GM15510 (cell line): Measurements from ENCODE around the gene XXYLT1.

Experiments
- POLR2A ChIP-seq: IDR thresholded peaks from 3 replicates; pipeline ENCODE4 v1.6.1; 2011; ENCODE audit warnings: borderline replicate concordance; ENCODE audit not compliant: insufficient read length; ENCODE audit errors: extremely low read depth

The XXYLT1 gene

GRCh38 chr3:195093731-195094130 is 177.2 kb downstream of the XXYLT1 start:
- no peak for TF ChIP-seq POLR2A

- no peak for TF ChIP-seq POLR2A
Measured at GRCh38 chr3:195087328-195087727, 183.6 kb downstream of the XXYLT1 start.

GRCh38 chr3:195086885-195087284 is 184.1 kb downstream of the XXYLT1 start:
- no peak for TF ChIP-seq POLR2A

GRCh38 chr3:195086341-195086740 is 184.6 kb downstream of the XXYLT1 start:
- TF ChIP-seq POLR2A = no peak

- no peak for TF ChIP-seq POLR2A
Measured at GRCh38 chr3:195085356-195086130, 185.4 kb downstream of the XXYLT1 start.

- TF ChIP-seq POLR2A = no peak
Measured at GRCh38 chr3:195084746-195085145, 186.2 kb downstream of the XXYLT1 start.

GRCh38 chr3:195083659-195084058 is 187.3 kb downstream of the XXYLT1 start:
- no peak for TF ChIP-seq POLR2A

GRCh38 chr3:195082811-195083210 is 188.1 kb downstream of the XXYLT1 start:
- no peak for TF ChIP-seq POLR2A

GRCh38 chr3:195081242-195081963 is 189.6 kb downstream of the XXYLT1 start:
- TF ChIP-seq POLR2A = no peak

- TF ChIP-seq POLR2A = no peak
Measured at GRCh38 chr3:195080571-195081151, 190.3 kb downstream of the XXYLT1 start.

GRCh38 chr3:195080125-195080524 is 190.8 kb downstream of the XXYLT1 start:
- TF ChIP-seq POLR2A = no peak

- TF ChIP-seq POLR2A = no peak
Measured at GRCh38 chr3:195079636-195080035, 191.3 kb downstream of the XXYLT1 start.

- no peak for TF ChIP-seq POLR2A
Measured at GRCh38 chr3:195078891-195079440, 192.0 kb downstream of the XXYLT1 start.

GRCh38 chr3:195077611-195078540 is 193.1 kb downstream of the XXYLT1 start:
- no peak for TF ChIP-seq POLR2A
